ENCODE measurements around the gene PPP1R8.

DNA sequence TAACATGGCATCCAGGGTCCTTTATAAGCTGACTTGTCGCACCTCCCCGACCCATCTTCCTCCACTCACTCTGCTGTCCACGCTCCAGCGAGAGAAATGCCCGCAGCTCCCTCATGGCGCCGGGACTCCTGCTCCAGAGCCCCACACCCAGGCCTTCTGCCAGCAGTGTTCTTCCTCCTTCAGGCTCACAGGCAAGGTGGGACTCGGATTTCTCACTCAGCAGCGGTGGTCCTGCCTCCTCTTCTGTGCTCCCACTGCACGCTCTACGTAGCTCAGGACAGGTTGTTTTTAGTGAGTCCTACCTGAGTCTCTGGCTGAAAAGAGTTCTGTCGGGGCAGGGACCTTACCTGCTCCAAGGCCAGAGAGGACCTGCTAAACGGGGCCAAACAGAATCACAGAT is 53.0 kb downstream of the PPP1R8 start:
- peak; percentile 46 to 71 (median 49) for TF ChIP-seq POLR2AphosphoS5 (IDR thresholded peaks at IDR 0.05)
- TF ChIP-seq, protein P1, sequence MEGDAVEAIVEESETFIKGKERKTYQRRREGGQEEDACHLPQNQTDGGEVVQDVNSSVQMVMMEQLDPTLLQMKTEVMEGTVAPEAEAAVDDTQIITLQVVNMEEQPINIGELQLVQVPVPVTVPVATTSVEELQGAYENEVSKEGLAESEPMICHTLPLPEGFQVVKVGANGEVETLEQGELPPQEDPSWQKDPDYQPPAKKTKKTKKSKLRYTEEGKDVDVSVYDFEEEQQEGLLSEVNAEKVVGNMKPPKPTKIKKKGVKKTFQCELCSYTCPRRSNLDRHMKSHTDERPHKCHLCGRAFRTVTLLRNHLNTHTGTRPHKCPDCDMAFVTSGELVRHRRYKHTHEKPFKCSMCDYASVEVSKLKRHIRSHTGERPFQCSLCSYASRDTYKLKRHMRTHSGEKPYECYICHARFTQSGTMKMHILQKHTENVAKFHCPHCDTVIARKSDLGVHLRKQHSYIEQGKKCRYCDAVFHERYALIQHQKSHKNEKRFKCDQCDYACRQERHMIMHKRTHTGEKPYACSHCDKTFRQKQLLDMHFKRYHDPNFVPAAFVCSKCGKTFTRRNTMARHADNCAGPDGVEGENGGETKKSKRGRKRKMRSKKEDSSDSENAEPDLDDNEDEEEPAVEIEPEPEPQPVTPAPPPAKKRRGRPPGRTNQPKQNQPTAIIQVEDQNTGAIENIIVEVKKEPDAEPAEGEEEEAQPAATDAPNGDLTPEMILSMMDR (IDR thresholded peaks at IDR 0.05 in 8 of 11, conservative IDR thresholded peaks at IDR 0.05 in 3 of 11) = no peak

Measured in spleen (tissue), 7 donors.